ENCODE results near the gene PSME1.

GRCh38 chr14:24127673-24128072 lies 8.3 kb upstream of the PSME1 start:
- TF ChIP-seq ELK1 (IDR thresholded peaks at IDR 0.05; ENCODE audit: low read depth, low read length) (no peak), CHD2 (IDR thresholded peaks at IDR 0.05; ENCODE audit: low read length, partially characterized antibody) (no peak)

Measured in A549 (cell line).